PC-9 (cell line): ENCODE measurements around the gene MRPL48.

ENCODE experiments used
- CTCF ChIP-seq: fragments of 200-600 bp; sonication (generic); conservative IDR thresholded peaks from 2 replicates; pipeline ENCODE4 v1.6.1; 2017; ENCODE audit warnings: mixed run types, antibody characterized with exemption, mild to moderate bottlenecking, moderate library complexity
- EZH2 ChIP-seq: fragments of 200-600 bp; sonication (generic); IDR thresholded peaks from 2 replicates; pipeline ENCODE4 v1.8.0; 2017; ENCODE audit warnings: antibody characterized with exemption, low read depth

DNA sequence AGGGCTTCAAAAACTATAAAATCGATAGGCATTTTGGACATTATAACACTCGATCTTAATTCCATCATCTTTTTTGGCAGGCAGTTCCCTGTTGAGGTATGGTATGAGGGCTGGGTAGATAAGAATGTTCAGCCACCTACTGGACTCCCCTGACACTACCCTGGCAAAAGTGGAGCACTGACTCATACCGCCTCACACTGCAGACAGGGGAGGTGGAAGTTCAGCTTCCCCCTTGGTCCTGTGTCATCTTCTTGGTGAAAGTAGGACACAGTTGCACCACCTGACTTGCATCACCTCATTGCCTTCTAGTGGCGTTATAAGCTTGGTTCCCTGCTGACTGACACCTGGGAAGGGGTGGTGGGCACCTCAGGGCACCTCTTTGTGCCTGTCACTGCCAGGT is 119.5 kb downstream of the MRPL48 start:
- TF ChIP-seq CTCF (peak; percentile 40; the same call in 1 of the 2 replicates), EZH2 (no peak)
